ENCODE measurements around the gene CENPP. TPM values are rescaled to one million over a fixed set of nuclear protein-coding genes. Genes with fewer than 3 reads are reported as not detected.

The CENPP gene
- total RNA-seq, 1 donor from 2014 or later: 7.7 TPM

- Mint-ChIP-seq H3K27me3 (ENCODE audit: low read depth) (no peaks in the 10 kb centered on the region), H3K4me3 (ENCODE audit: unreplicated experiment) (no peak overlapping the region), H3K4me1 (ENCODE audit: low read depth) (peaks cover 30% of the 10 kb centered on the region), H3K9me3 (ENCODE audit: low read depth) (no peaks in the 10 kb centered on the region), H3K36me3 (ENCODE audit: low read depth) (peaks cover 22% of the 10 kb centered on the region), H3K27ac (ENCODE audit: unreplicated experiment) (peak overlapping the region; percentile 79)
- TF ChIP-seq, protein P1, sequence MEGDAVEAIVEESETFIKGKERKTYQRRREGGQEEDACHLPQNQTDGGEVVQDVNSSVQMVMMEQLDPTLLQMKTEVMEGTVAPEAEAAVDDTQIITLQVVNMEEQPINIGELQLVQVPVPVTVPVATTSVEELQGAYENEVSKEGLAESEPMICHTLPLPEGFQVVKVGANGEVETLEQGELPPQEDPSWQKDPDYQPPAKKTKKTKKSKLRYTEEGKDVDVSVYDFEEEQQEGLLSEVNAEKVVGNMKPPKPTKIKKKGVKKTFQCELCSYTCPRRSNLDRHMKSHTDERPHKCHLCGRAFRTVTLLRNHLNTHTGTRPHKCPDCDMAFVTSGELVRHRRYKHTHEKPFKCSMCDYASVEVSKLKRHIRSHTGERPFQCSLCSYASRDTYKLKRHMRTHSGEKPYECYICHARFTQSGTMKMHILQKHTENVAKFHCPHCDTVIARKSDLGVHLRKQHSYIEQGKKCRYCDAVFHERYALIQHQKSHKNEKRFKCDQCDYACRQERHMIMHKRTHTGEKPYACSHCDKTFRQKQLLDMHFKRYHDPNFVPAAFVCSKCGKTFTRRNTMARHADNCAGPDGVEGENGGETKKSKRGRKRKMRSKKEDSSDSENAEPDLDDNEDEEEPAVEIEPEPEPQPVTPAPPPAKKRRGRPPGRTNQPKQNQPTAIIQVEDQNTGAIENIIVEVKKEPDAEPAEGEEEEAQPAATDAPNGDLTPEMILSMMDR (IDR thresholded peaks at IDR 0.05): no peak
- DNase-seq (ENCODE audit: low spot score): no peak
Measured at GRCh38 chr9:92655366-92655765, 329.6 kb downstream of the CENPP start.

DNA sequence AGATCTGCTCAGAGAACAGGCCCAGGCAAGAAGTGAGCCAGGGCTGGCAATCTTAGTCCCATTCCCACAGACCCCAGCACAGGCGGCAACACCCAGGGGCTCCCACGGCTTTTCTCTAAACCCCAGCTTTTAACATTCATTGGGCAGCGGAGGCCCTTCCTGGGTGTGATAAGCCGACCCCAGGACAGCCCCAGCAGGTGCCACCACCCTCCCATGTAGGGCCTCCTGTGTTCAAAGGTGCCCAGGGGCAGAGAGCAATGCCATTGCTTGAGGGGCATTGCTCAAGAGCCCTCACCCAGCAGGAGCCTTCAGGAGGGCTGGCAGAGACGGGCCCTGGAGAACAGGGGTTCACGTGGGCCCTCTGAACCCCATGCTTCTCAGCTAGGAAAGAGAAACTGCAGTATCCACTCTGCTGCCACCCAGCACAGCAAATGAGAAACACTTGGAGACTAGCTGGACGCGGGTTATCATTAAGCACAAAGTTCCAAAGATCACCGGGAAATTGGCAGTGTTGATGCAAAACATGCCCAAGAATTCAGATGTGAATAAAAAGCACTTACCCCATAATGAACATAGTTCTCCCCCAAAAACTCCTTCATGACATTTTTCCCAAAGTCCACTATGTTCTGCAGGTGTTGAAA is 330.3 kb downstream of the CENPP start:
- H3K36me3 Mint-ChIP-seq (ENCODE audit: low read depth): peaks cover 20% of the 10 kb centered on the region
- H3K27ac Mint-ChIP-seq (ENCODE audit: unreplicated experiment): no peak overlapping the region
- peak; percentile 48 for DNase-seq (ENCODE audit: low spot score)
- H3K4me3 Mint-ChIP-seq (ENCODE audit: unreplicated experiment): no peak overlapping the region
- no peaks in the 10 kb centered on the region for H3K27me3 Mint-ChIP-seq (ENCODE audit: low read depth)
- TF ChIP-seq, protein P1 (IDR thresholded peaks at IDR 0.05): no peak
- H3K9me3 Mint-ChIP-seq (ENCODE audit: low read depth): no peaks in the 10 kb centered on the region
- H3K4me1 Mint-ChIP-seq (ENCODE audit: low read depth): peaks cover 30% of the 10 kb centered on the region

GRCh38 chr9:92656537-92656925 is 330.8 kb downstream of the CENPP start:
- Mint-ChIP-seq H3K27me3 (ENCODE audit: low read depth) (no peaks in the 10 kb centered on the region), H3K27ac (ENCODE audit: unreplicated experiment) (no peak overlapping the region), H3K4me3 (ENCODE audit: unreplicated experiment) (no peak overlapping the region), H3K9me3 (ENCODE audit: low read depth) (no peaks in the 10 kb centered on the region), H3K36me3 (ENCODE audit: low read depth) (peaks cover 19% of the 10 kb centered on the region), H3K4me1 (ENCODE audit: low read depth) (peaks cover 32% of the 10 kb centered on the region)
- peak; percentile 43 for DNase-seq (ENCODE audit: low spot score)
- TF ChIP-seq, protein P1 (IDR thresholded peaks at IDR 0.05): no peak

- no peaks in the 10 kb centered on the region for H3K9me3 Mint-ChIP-seq (ENCODE audit: low read depth)
- H3K4me3 Mint-ChIP-seq (ENCODE audit: unreplicated experiment): no peak overlapping the region
- DNase-seq (ENCODE audit: low spot score): peak; percentile 65
- peaks cover 18% of the 10 kb centered on the region for H3K36me3 Mint-ChIP-seq (ENCODE audit: low read depth)
- no peaks in the 10 kb centered on the region for H3K27me3 Mint-ChIP-seq (ENCODE audit: low read depth)
- peaks cover 35% of the 10 kb centered on the region for H3K4me1 Mint-ChIP-seq (ENCODE audit: low read depth)
- no peak overlapping the region for H3K27ac Mint-ChIP-seq (ENCODE audit: unreplicated experiment)
- TF ChIP-seq, protein P1 (IDR thresholded peaks at IDR 0.05): no peak
Measured at GRCh38 chr9:92657296-92658094, 331.7 kb downstream of the CENPP start.

GRCh38 chr9:92658176-92658575 is 332.4 kb downstream of the CENPP start:
- Mint-ChIP-seq H3K27me3 (ENCODE audit: low read depth) (no peaks in the 10 kb centered on the region), H3K9me3 (ENCODE audit: low read depth) (no peaks in the 10 kb centered on the region), H3K4me1 (ENCODE audit: low read depth) (peaks cover 31% of the 10 kb centered on the region), H3K36me3 (ENCODE audit: low read depth) (peaks cover 13% of the 10 kb centered on the region), H3K4me3 (ENCODE audit: unreplicated experiment) (no peak overlapping the region), H3K27ac (ENCODE audit: unreplicated experiment) (no peak overlapping the region)
- TF ChIP-seq, protein P1 (IDR thresholded peaks at IDR 0.05): no peak
- peak; percentile 54 for DNase-seq (ENCODE audit: low spot score)
